HL-60/S4 treated with phorbol 12-myristate 13-acetate at 8.2 ng/mL for 4 days and 3 days (cell line): Measurements from ENCODE around the gene HSF5.
"Not testable (repeated sequence)": the region's sequence is repeated elsewhere in the genome, so short reads cannot be mapped to it uniquely, and the experiment has no call there.

ENCODE experiments used
- in situ Hi-C: fragments of 300-500 bp; cut with MboI; formaldehyde crosslinking; loops from 2 replicates; pipeline ENCODE4 v1.15.0; 2022; ENCODE audit warnings: low sequenced_read_pairs

The HSF5 gene

GRCh38 chr17:58517378-58517927 is 29.2 kb upstream of the HSF5 start:
- in situ Hi-C loops, result no loop called here

GRCh38 chr17:58516644-58517377 is 28.6 kb upstream of the HSF5 start:
- in situ Hi-C loops, result no loop called here

GRCh38 chr17:58515286-58515685 is 27.1 kb upstream of the HSF5 start:
- in situ Hi-C loops, result no loop called here

DNA sequence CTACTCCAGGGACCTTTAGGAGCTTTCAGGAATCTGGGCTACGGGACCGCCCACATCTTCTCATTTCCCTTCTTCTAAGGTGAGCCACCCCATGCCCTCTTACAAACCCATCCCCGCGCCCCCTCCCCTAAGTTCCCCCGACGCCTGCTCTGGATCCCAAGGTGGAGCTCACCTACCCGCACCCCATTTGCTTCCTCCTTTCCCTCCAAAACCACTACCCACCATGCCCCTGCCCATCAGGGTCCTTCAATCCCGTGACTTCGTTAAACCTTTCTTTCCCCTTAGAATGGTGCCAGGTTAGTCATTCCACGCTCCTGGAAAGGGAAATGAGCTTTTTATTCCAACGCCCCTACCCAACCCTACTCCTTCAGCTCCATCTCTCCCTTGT is 26.6 kb upstream of the HSF5 start:
- in situ Hi-C loops, result no loop called here

DNA sequence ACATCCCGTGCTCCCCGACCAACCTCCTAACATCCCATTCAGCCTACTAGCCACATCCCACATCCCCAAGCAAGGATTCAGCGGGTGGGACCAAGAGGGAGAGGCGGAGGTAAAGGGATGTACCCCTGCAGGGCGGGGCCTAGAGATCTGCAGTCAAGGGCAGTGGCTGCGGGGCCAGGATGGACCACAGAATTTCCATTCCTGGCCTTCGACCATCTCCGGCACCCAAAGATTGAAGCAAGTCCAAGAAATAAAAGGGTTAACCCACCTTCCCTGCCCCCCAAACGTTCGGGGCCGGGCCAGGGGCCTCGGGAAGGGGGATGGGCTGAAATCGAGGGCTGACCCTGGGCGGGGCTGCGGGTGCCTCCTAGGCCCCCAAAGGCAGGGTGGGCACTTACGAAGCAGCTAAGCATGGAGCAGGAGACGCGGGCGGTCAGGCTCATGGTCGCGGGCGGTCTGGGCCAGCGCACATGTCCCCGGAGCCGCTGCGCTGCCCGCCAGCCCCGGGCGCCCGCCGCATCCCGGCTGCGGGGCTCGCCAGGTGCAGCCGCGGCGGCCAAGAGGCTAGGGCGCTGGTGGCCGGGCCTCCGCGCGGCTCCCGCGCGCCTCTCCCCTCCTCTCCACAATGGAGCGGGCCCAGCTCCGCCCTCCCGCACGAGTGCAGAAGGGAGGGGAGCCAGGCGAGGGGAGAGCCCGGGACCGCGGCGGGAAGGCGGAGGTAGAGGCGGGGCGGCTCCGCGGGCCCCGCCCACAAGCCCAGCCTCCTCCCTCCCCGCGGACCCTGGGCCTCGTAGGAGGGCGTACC is 26.0 kb upstream of the HSF5 start, which contains the start of gene MTMR4:
Gene MTMR4, minus strand, starts transcription at position 674 of the 805 bp plus-strand sequence. Its CDS starts 231 bp downstream, at position 443.
- in situ Hi-C loops, result no loop called here

DNA sequence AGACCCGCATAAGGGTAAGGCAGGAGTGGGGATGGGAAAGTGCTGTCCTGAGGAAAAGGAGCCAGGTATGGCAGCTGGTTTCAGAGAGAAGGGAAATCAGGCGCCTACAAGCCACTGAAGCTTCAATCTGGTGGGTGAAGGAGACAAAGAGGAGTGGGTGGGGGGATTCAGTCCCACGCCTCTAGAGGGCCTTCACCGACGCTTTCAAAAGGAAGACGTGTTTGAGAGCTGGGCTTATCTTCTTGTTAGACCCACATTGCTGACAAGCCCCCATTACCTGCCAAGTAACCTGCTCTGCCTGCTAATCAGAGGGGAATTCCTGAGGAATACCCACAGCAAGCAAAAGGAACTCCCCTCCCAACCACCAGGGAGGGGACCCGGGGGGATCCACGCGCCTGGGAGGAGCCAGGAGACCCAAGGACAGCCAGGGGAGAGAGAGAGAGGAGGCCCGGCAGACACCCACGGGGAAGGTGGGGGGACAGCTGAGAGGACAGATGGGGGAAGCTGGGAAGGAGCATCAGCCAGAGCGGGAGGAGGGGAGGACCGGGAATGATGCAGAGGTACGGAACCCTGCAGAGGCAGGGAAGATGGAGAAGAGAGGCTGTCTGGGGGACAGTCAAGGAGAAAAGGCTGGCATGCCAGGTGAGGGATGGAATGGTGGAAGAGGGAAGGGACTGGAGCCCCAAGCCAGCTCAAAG is 25.2 kb upstream of the HSF5 start:
- in situ Hi-C loops, result no loop called here

GRCh38 chr17:58510075-58510474 is 21.9 kb upstream of the HSF5 start:
- in situ Hi-C loops, result no loop called here

DNA sequence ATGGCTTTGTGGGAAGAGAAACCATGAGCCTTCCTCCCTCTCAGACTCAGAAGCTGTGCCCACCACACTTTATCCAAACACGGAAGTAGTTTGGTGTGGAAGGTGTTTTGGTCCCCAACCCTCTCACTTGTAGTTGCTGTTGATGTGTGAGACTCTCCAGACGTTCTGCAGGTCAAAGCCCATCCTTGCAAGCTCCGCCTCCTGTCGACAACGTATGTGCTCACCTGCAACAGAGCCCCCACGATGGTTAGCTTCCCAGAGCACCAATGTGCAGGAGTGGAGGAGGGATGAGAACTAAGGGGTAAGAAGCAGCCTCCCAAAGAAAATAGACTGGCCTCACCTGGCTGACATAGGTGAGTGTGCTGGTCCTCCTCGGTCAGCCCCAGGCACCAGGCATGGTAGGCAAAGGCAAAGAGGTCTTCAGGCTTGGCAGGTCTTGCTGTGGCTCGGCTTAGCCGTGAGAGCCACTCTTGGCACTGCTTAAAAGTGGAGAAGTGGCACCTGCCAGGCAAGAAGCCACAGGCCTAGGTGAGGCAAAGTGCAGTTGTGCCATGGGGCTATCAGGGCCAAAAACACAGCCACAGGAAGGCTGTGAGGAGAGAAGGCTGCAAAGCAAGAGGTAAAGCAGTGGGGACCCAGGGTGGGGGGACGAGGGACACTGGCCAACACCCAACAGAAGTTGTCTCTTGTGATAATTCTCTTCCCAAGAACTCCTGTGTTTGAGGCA is 20.3 kb upstream of the HSF5 start:
- in situ Hi-C loops, result no loop called here

DNA sequence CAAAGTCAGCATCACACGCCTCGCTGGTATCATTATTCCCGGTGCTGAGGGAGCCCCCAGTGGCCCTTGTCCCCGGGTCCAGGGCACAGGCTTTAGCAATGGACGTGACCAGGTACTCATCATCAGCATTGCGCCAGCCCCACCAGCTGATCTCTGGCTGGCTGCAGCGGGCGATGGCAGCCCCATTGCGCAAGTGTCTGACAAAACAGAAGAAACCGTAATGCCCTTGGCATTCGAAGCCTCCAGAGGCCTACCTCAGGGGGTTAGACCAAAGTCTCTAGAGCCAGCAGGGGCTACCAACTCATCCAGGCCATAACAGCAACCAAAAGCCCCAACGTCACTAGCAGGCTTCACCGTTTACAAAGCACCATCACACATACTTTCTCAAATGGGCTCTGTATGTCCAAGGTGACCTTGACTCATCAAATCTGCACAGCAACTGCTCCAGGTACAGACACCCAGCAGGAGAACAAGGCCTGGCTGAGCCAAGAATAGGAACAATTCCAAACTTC is 19.0 kb upstream of the HSF5 start:
- in situ Hi-C loops, result no loop called here

DNA sequence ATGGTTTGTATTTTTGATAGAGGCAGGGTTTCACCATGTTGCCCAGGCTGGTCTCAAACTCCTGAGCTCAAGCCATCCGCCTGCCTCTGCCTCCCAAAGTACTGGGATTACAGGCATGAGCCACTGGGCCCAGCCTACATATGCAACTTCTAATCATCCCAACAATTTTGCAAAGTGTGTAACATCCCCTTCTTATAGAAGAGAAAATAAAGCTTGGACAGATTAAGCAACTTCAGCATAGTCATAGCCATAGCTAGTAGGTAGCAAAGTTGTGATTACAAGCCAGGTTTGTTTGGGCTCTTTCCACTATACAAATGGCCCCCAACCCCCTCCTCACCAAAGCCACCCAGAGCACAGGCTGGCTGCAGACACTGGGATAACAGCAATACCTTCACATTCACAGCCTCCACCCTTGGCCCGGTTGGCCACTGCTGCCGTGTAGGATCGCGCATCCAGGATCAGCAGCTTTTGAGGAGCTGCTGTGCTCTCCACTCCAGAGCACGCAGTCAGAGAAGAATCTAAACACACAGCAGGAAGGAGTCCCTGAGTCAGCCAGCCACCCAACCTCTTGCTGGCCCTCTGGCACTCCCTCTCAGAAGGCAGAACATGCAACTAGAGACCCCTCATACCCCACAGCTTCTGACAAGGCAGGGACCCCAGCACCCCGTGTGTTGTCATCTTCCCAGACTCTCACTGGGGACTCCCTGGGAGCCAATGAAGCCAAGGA is 18.3 kb upstream of the HSF5 start:
- in situ Hi-C loops, result no loop called here

- in situ Hi-C loops, result no loop called here
Observed at GRCh38 chr17:58504826-58505351, 16.7 kb upstream of the HSF5 start.

DNA sequence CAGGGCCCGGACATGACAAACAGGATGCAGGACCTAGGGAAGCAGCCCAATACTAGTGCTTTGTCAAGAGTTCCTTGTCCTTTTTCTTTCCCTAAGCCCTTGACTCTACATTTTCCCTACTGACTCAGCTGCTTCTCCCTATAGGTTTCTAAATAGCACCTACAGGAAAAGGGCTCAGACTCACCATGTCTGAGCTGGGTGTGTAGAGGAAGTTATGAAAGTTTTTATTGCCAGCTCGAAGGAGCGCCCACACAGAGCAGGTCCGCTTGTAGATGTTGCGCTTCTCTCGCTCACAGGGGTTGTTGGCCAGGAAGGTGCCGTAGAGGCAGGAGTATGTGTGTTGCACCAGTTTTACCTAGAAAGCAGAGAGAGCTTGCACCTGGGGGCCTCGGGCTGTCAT is 15.7 kb upstream of the HSF5 start:
- in situ Hi-C loops, result no loop called here

GRCh38 chr17:58503134-58503533 is 14.9 kb upstream of the HSF5 start:
- in situ Hi-C loops, result not testable (repeated sequence)

DNA sequence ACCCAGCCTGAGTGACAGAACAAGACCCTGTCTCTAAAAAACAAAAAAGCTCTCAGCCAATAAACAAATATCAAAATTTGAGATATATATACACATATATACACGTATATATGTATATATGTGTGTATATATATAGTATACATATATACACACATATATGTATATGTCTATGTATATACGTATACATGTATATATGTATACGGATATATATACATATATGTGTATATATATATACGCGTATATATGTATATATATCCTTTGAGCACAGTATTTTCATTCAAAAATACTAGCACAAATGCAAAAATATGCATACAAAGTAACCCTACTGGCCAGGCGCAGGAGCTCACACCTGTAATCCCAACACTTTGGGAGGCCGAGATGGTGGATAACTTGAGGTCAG is 13.2 kb upstream of the HSF5 start:
- in situ Hi-C loops, result no loop called here

DNA sequence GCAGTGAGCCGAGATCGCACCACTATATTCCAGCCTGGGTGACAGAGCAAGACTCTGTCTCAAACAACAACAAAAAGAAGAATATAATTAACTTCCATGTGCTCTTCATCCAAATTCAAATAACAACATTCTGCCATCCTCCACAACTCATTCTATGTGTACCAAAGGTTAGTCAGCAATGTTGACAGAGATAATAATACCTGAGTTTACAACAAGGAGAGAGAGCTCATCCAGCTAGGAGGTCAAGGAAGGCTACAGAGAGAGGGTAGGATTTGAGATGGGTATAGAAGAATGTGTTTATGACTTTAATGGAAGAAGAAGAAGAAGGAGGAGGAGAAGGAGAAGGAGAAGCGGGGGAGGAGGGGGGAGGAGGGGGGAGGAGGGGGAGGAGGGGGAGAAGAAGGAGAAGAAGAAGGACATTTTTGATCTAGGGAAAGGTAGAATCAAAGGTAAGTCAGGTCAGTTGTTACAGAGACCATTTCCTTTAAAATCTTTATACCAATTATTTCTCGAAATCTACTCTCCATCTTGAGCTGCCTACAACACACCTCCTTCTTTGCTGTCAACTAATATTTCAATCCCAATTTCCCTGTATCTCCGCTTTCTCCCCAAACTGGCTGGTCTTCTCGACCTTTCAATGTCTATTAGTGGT is 10.1 kb upstream of the HSF5 start:
- in situ Hi-C loops, result no loop called here

DNA sequence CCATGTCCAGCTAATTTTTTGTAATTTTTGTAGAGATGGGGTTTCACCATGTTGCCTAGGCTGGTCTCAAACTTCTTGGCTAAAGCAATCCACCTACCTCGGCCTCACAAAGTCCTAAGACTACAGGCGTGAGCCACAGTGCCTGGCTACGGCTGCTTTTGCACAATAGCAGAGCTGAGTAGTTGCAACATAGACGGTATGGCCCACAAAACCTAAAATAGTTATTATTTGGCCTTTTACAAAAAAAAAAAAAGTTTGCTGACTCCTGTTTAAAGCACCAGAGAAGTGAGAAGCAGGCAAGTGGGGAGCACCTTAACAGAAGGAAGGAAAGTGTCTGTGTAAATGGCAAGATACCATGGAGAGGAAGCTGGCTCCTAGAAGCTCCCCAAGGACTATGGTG is 5.3 kb upstream of the HSF5 start:
- in situ Hi-C loops, result no loop called here

DNA sequence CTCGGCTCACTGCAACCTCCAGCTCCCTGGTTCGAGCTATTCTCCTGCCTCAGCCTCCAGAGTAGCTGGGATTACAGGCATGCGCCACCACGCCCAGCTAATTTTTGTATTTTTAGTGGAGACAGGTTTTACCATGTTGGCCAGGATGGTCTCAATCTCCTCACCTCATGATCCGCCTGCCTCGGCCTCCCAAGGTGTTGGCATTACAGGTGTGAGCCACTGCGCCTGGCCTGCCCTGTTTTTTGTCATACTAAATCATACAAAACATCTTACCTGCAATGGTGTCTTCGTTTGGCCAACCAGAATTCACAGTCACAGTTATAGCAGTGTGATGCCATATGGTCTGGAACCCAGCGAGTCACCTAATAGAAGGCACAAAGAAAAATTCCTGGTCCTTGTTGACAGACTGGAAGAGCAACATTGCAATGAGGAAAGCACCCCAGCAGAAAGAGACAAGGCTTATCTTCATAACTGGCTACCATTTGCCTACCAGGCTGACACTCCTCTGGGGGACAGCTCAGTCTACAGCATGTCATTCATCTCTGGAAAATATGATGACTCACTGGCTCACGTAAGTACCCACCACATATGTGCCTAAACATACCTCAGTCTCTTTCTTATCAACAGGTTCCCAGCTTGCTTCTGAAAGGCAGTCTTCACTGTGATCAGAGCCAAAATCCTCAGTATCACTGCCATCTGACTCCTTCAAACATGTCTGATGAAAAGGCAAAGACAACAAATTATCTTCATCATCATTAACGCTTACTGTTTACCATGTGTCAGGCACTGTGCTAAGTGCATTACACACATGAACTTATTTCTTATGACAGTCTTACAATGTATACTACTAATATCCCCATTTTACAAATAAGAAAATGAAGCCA is 4.3 kb upstream of the HSF5 start:
- in situ Hi-C loops, result no loop called here

DNA sequence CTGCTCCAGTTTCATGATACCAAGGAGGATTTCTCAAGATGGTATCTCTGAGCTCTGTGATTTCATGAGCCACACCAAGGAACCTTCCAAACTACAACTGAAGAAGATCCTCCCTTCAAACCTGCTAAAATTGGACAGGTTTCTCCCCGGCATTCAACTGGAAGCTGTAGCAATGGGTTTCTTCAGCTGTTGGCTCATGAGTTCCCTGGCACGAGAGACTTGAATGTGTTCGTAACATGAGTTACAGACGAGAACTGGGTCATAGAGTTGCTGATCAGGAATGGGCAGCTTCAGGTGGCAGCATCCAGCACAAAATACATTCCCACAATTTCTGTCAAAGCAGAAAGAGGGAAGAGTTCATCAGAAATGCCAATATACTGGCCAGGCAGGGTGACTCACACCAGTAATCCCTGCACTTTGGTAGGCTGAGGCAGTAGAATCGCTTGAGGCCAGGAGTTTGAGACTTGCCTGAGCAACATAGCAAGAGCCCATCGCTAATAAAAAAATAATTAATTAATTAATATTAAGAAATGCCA is 3.4 kb upstream of the HSF5 start:
- in situ Hi-C loops, result no loop called here
